Activated naive CD8-positive, alpha-beta T cell treated with anti-CD3 and anti-CD28 coated beads, Interleukin-2, amount 10 ng/mL, durations not matched to agents 7 days and 5 days (primary cell): ENCODE data around the gene KDM6A. TPM values are rescaled to one million over a fixed set of nuclear protein-coding genes. Genes with fewer than 3 reads are reported as not detected.
"Not testable (repeated sequence)": the region's sequence is repeated elsewhere in the genome, so short reads cannot be mapped to it uniquely, and the experiment has no call there.

Source experiments
- ATAC-seq: fragments of 150-1000 bp; cut with Tn5 transposase; one replicate; pipeline ENCODE4 v1.10.0; 2021; ENCODE audit warnings: low read depth, moderate library complexity
- POLR2A ChIA-PET: fragments of 350-600 bp; sonication (Branson Sonifier 250); formaldehyde crosslinking; loops from one replicate; lab custom pipeline; 2021; ENCODE audit warnings: antibody characterized with exemption; lab: Charles Lee
- DNase-seq: peaks from one replicate; pipeline ENCODE4 v3.0.0; 2021
- H3K27ac Mint-ChIP-seq: one replicate; pipeline ENCODE4 v1.8.0; 2022; ENCODE audit warnings: mild to moderate bottlenecking, mixed read lengths
- H3K27me3 Mint-ChIP-seq: one replicate; pipeline ENCODE4 v1.8.0; 2022; ENCODE audit warnings: mild to moderate bottlenecking, moderate library complexity, mixed read lengths
- H3K36me3 Mint-ChIP-seq: one replicate; pipeline ENCODE4 v1.8.0; 2021; ENCODE audit warnings: mild to moderate bottlenecking, mixed read lengths
- H3K4me1 Mint-ChIP-seq: one replicate; pipeline ENCODE4 v1.8.0; 2021; ENCODE audit warnings: mixed read lengths
- H3K4me3 Mint-ChIP-seq: one replicate; pipeline ENCODE4 v1.8.0; 2022; ENCODE audit warnings: mild to moderate bottlenecking, moderate library complexity, mixed read lengths
- H3K9me3 Mint-ChIP-seq: one replicate; pipeline ENCODE4 v1.8.0; 2021; ENCODE audit warnings: mixed read lengths
- total RNA-seq, 2 experiments: library from RNA; stranded (reverse); gene quantifications; one replicate each; pipeline ENCODE4 v1.2.3, GENCODE V29; 2021

Gene KDM6A
- 10 to 100 TPM; 31.3 to 37.5 TPM for total RNA-seq

DNA sequence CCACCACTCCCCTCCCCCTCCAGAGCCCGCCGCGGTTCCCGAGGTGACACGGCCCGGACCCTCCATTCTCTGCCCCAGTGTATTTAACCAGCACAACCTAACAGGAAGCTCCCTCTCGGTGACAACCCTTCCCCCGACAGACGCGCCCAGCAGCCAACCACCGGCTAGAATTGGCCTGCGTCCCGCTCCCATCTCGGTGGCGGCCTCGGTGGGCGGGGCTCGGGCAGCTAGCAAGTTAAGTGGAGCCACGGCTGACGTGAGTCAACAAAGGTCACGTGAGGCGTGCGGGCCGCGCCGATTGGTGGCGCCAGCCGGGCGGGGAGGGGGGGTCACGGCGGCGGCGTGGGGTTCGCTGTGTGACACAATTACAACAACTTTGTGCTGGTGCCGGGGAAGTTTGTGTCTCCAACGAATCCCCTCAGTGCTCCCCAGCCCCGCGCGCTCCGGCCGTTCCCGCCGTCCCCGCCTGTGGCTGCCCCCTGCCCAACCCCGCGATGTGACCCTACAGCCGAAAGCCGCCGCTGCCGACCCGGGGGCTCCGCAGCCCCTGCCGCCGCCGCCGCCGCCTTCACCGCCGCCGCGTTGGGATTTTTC, at the start of gene KDM6A:
Gene KDM6A (plus strand): TSS at position 368 of the 594 bp plus-strand sequence. CDS start 364 bp downstream, outside the sequence.
- H3K36me3 Mint-ChIP-seq: peaks cover 3% of the 10 kb centered on the region
- no peaks in the 10 kb centered on the region for H3K9me3 Mint-ChIP-seq
- H3K27me3 Mint-ChIP-seq: no peaks in the 10 kb centered on the region
- peaks cover 7% of the 10 kb centered on the region for H3K4me1 Mint-ChIP-seq
- peak within 1 kb of the TSS; percentile 98 for H3K27ac Mint-ChIP-seq
- peak within 1 kb of the TSS; percentile 96 for H3K4me3 Mint-ChIP-seq
- POLR2A ChIA-PET: interaction anchor here (0.5 to 3.4 kb wide), 11 partner anchors 26 to 931 kb away, joined by 3 to 23 read pairs (median 3); partner anchors contain the start of gene FUNDC1
- DNase-seq (peak; percentile 91), ATAC-seq (peak; percentile 90)

DNA sequence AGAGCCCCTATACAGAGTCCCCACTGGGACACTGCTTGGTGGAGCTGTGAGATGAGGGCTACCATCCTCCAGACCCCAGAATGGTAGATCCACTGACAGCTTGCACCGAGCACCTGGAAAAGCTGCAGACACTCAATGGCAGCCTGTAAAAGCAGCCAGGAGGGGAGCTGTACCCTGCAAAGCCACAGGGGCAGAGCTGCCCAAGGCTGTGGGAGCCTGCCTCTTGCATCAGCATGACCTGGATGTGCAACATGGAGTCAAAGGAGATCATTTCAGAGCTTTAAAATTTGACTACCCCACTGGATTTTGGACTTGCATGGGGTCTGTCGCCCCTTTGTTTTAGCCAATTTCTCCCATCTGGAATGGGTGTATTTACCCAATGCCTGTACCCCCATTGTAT, 49.8 kb upstream of the KDM6A start:
- H3K9me3 Mint-ChIP-seq, H3K4me3 Mint-ChIP-seq, H3K36me3 Mint-ChIP-seq, H3K27me3 Mint-ChIP-seq, H3K27ac Mint-ChIP-seq, ATAC-seq, DNase-seq, POLR2A ChIA-PET, H3K4me1 Mint-ChIP-seq: not testable (repeated sequence)

DNA sequence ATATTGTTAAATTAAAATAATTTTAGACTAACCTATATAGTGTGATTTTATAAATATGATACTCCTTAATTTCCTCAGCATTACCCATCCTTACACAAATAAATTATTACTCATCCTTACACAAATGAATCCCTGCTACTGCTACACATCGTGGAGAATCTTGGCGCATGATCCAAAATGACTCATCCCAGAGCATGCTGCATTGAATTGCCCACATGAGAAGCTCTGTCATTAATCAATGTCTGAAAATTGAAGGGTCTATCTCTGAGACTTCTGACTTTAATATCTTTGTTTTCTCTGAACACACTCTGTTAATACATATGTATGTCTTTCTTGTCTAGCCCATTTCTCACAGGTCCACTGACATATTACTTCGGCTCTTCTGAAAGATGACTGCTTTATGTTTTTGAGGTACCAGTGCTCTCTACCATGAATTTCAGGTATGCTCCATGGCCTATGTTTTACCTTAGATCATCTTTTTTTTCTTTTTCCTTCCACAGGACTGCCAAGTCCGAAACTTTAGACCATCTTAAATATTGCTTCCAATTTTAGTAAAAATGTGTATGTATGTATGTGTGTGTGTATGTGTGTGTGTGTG, 44.9 kb upstream of the KDM6A start:
- POLR2A ChIA-PET: no interaction called here
- no peak overlapping the region for H3K27ac Mint-ChIP-seq
- no peak for DNase-seq
- H3K27me3 Mint-ChIP-seq: no peaks in the 10 kb centered on the region
- H3K4me3 Mint-ChIP-seq: no peak overlapping the region
- ATAC-seq: no peak
- H3K36me3 Mint-ChIP-seq: no peaks in the 10 kb centered on the region
- no peaks in the 10 kb centered on the region for H3K9me3 Mint-ChIP-seq
- H3K4me1 Mint-ChIP-seq: no peaks in the 10 kb centered on the region

DNA sequence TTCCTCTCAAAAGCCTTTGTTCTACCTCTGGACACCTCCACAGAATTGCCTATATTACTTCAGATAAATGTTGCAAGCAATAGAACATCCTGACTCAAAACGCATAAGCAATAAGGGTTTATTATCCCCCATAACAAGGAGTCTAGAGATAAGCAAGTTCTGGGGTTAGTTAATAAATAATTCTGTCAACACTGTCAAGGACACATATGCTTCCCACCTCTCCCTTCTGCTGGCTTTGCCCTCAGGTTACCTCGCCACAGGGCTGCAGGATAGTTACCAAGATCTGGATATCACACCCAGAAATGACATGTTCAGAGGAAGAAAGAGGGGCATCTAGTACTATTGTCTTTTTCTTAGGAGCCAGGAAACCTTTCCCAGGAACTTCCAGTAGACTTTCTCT, 43.2 kb upstream of the KDM6A start:
- Mint-ChIP-seq H3K4me3 (no peak overlapping the region), H3K27me3 (no peaks in the 10 kb centered on the region), H3K9me3 (no peaks in the 10 kb centered on the region), H3K27ac (no peak overlapping the region), H3K4me1 (no peaks in the 10 kb centered on the region), H3K36me3 (no peaks in the 10 kb centered on the region)
- ATAC-seq (no peak), DNase-seq (no peak)
- POLR2A ChIA-PET: no interaction called here

- no peaks in the 10 kb centered on the region for H3K36me3 Mint-ChIP-seq
- H3K4me3 Mint-ChIP-seq: no peak overlapping the region
- no peaks in the 10 kb centered on the region for H3K9me3 Mint-ChIP-seq
- POLR2A ChIA-PET: no interaction called here
- ATAC-seq (no peak), DNase-seq (no peak)
- no peaks in the 10 kb centered on the region for H3K4me1 Mint-ChIP-seq
- no peak overlapping the region for H3K27ac Mint-ChIP-seq
- H3K27me3 Mint-ChIP-seq: no peaks in the 10 kb centered on the region
Observed at GRCh38 chrX:44842550-44843317, 30.3 kb upstream of the KDM6A start.

DNA sequence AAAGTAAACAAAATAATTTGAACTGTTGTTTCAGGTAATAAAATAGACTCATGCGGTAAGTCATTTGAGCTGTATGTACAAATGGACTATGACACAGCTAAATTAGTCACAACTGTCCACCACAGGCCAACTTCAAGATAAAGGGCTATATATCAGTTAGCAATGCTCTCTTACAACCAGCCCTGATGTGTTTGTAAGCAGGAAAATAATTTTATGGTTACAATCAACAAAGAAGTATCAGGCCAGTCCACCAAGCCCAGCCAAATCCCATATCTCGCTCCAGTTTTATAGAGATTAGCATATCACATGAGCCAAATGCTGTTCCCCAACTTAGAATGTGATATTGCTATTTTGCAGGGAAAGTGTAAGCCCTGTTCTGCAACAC, 29.7 kb upstream of the KDM6A start:
- DNase-seq (no peak), ATAC-seq (no peak)
- POLR2A ChIA-PET: no interaction called here
- Mint-ChIP-seq H3K4me1 (no peaks in the 10 kb centered on the region), H3K36me3 (no peaks in the 10 kb centered on the region), H3K27me3 (no peaks in the 10 kb centered on the region), H3K4me3 (no peak overlapping the region), H3K27ac (no peak overlapping the region), H3K9me3 (no peaks in the 10 kb centered on the region)

DNA sequence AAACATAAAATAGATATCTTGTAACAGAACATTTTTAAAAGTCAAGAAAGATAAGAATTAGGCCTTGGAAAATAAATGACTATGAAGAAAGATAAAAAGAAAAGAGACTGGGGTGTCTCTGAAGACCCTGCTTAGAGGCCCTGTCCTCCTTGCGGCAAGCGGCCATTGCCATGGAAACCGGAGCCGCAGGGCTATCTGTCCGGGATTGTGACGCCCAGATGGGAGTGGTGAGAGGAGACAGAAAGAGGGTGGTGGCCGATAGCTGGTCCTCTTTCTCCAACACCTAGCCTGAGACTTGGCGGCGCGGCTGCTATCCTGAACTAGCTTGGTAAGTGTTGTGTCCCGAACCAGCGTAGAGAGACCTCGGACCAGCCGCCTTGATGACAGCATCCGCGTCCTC, 29.2 kb upstream of the KDM6A start, which contains the start of gene DUSP21:
Gene DUSP21 (plus strand): TSS at position 269 of the 400 bp plus-strand sequence. CDS start 112 bp downstream, at position 381.
- ATAC-seq (no peak), DNase-seq (no peak)
- no peaks in the 10 kb centered on the region for H3K4me1 Mint-ChIP-seq
- no peaks in the 10 kb centered on the region for H3K9me3 Mint-ChIP-seq
- no peaks in the 10 kb centered on the region for H3K27me3 Mint-ChIP-seq
- no peak within 1 kb of the TSS for H3K4me3 Mint-ChIP-seq
- POLR2A ChIA-PET: no interaction called here
- H3K36me3 Mint-ChIP-seq: no peaks in the 10 kb centered on the region
- H3K27ac Mint-ChIP-seq: no peak within 1 kb of the TSS

DNA sequence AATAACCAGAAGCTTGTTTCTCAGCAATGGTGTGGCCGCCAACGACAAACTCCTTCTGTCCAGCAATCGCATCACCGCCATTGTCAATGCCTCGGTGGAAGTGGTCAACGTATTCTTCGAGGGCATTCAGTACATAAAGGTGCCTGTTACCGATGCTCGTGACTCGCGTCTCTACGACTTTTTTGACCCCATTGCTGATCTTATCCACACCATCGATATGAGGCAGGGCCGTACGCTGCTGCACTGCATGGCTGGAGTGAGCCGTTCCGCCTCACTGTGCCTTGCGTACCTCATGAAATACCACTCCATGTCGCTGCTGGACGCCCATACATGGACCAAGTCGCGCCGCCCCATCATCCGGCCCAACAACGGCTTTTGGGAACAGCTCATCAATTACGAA, 28.8 kb upstream of the KDM6A start:
- POLR2A ChIA-PET: no interaction called here
- H3K9me3 Mint-ChIP-seq: no peaks in the 10 kb centered on the region
- no peak overlapping the region for H3K4me3 Mint-ChIP-seq
- no peaks in the 10 kb centered on the region for H3K27me3 Mint-ChIP-seq
- H3K36me3 Mint-ChIP-seq: no peaks in the 10 kb centered on the region
- H3K27ac Mint-ChIP-seq: no peak overlapping the region
- H3K4me1 Mint-ChIP-seq: no peaks in the 10 kb centered on the region
- DNase-seq (no peak), ATAC-seq (no peak)

- H3K4me1 Mint-ChIP-seq, H3K9me3 Mint-ChIP-seq, H3K36me3 Mint-ChIP-seq, DNase-seq, H3K27me3 Mint-ChIP-seq, H3K4me3 Mint-ChIP-seq, ATAC-seq, H3K27ac Mint-ChIP-seq, POLR2A ChIA-PET: not testable (repeated sequence)
Observed at GRCh38 chrX:44850891-44851290, 22.1 kb upstream of the KDM6A start.

DNA sequence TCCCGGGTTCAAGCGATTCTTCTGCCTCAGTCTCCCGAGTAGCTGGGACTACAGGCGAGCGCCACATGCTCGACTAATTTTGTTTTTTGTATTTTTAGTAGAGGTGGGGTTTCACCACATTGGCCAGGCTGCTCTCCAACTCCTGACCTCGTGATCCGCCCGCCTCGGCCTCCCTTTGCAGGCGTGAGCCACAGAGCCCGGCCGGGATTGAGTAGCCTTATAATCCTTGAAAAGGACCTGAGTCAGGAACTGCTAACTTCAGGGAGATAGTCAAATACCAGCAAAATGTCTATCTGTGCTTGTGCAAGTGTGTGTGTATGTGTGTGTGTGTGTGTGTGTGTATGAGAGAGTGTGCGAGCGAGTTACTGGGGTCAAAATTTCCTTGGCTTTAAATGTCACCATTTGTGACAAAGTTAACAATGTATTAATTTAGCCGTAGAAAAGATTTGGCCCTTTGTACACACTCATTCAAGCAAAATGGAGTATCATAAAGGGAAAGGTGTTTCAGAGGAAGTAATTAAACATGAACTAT, 1.8 kb upstream of the KDM6A start:
- Mint-ChIP-seq H3K4me3 (peak overlapping the region; percentile 66), H3K27ac (peak overlapping the region; percentile 48), H3K36me3 (peaks cover 3% of the 10 kb centered on the region), H3K4me1 (peaks cover 3% of the 10 kb centered on the region), H3K9me3 (no peaks in the 10 kb centered on the region), H3K27me3 (no peaks in the 10 kb centered on the region)
- DNase-seq: no peak
- no peak for ATAC-seq
- POLR2A ChIA-PET: no interaction called here

GRCh38 chrX:44871931-44872820, 812 bp upstream of the KDM6A start:
- ATAC-seq (peak; percentile 24), DNase-seq (peak; percentile 60)
- Mint-ChIP-seq H3K36me3 (peaks cover 3% of the 10 kb centered on the region), H3K4me3 (peak overlapping the region; percentile 88), H3K27ac (peak overlapping the region; percentile 95), H3K4me1 (peaks cover 5% of the 10 kb centered on the region), H3K9me3 (no peaks in the 10 kb centered on the region), H3K27me3 (no peaks in the 10 kb centered on the region)
- POLR2A ChIA-PET: interaction anchor here (0.7 to 3.4 kb wide), 9 partner anchors 26 to 931 kb away, joined by 3 to 23 read pairs (median 3); partner anchors contain the start of gene FUNDC1

DNA sequence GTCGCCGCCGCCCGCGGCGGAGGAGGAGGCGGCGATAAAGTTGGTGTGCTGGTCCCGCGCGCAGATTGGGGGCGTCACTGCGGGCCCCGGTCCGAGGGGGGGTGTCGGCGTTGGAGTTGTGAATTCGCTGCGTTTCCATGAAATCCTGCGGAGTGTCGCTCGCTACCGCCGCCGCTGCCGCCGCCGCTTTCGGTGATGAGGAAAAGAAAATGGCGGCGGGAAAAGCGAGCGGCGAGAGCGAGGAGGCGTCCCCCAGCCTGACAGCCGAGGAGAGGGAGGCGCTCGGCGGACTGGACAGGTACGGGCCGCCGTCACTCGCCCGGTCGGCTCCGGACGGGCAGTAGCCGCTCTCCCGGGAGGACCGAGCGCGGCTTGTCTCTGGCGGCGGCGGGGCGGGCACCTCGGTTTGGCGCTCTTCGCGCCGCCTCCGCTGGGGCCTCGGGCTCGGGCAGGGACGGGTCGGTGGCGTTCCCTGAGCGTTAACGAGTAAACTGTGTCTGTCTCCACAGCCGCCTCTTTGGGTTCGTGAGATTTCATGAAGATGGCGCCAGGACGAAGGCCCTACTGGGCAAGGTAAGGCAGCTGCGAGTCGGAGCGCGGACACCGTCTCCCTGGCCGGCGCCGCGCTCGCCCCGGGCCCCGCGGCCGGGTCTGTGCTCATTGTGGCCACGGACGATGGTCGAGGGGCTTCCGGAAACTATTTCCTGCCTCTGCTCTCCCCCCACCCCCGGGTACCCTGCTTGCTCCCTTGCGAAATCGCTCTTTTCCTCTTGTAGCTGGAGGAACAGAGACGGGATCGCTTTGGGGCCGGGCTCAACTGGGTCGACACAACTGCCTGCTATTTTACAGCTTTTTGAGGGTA, 658 bp downstream of the KDM6A start:
- POLR2A ChIA-PET: interaction anchor here (0.5 to 3.4 kb wide), 12 partner anchors 25 to 930 kb away, joined by 3 to 23 read pairs (median 4); partner anchors contain the start of gene FUNDC1
- H3K9me3 Mint-ChIP-seq: no peaks in the 10 kb centered on the region
- peaks cover 7% of the 10 kb centered on the region for H3K4me1 Mint-ChIP-seq
- peak overlapping the region; percentile 96 for H3K4me3 Mint-ChIP-seq
- DNase-seq: peak; percentile 65
- ATAC-seq: peak; percentile 3
- H3K27me3 Mint-ChIP-seq: no peaks in the 10 kb centered on the region
- H3K27ac Mint-ChIP-seq: peak overlapping the region; percentile 98
- H3K36me3 Mint-ChIP-seq: peaks cover 3% of the 10 kb centered on the region
